PC-9 (cell line): ENCODE measurements around the gene TXNL4A. TPM values are rescaled to one million over a fixed set of nuclear protein-coding genes. Genes with fewer than 3 reads are reported as not detected.

Experiments
- BruUV-seq: library from RNA; stranded (reverse); fragments of 400-500 nt; replicated peaks from 2 replicates; lab custom pipeline; 2021; lab: Mats Ljungman, UMichigan
- CTCF ChIA-PET: fragments of 300-600 bp; sonication (Branson Sonifier 250); formaldehyde crosslinking; loops from one replicate; lab custom pipeline; 2022; ENCODE audit warnings: antibody characterized with exemption; lab: Charles Lee
- POLR2A ChIA-PET: fragments of 300-600 bp; sonication (Branson Sonifier 250); formaldehyde crosslinking; loops from one replicate; lab custom pipeline; 2022; ENCODE audit warnings: antibody characterized with exemption; ENCODE audit not compliant: unreplicated experiment; lab: Charles Lee
- DNase-seq, 2 experiments: peaks; one replicate each; pipeline versions ENCODE4 v3.0.0 to v3.0.0-alpha.2; 2015 to 2022; ENCODE audit warnings: mixed read lengths in 1 of 2
- H2AFZ ChIP-seq: fragments of 200-600 bp; sonication (generic); 2 replicates; pipeline ENCODE4 v1.8.1; 2017; ENCODE audit warnings: antibody characterized with exemption
- H3F3A ChIP-seq: fragments of 200-600 bp; sonication (generic); 2 replicates; pipeline ENCODE4 v1.8.1; 2017; ENCODE audit warnings: antibody characterized with exemption, mild to moderate bottlenecking, low read depth; ENCODE audit not compliant: insufficient read depth
- H3K27ac ChIP-seq: fragments of 200-600 bp; sonication (generic); 2 replicates; pipeline ENCODE4 v1.6.1; 2016; ENCODE audit warnings: mixed run types
- H3K27me3 ChIP-seq: fragments of 200-600 bp; sonication (generic); 2 replicates; pipeline ENCODE4 v1.6.1; 2016; ENCODE audit warnings: low read depth, mixed run types; ENCODE audit not compliant: insufficient read depth
- H3K36me3 ChIP-seq: fragments of 200-600 bp; sonication (generic); 2 replicates; pipeline ENCODE4 v1.6.1; 2016; ENCODE audit warnings: low read depth, mixed run types
- H3K4me1 ChIP-seq: fragments of 200-600 bp; sonication (generic); replicated peaks from 2 replicates; pipeline ENCODE4 v1.6.1; 2016; ENCODE audit warnings: mixed run types; ENCODE audit not compliant: insufficient read depth
- H3K4me2 ChIP-seq: fragments of 200-600 bp; sonication (generic); 2 replicates; pipeline ENCODE4 v1.6.1; 2017; ENCODE audit warnings: mixed run types
- H3K4me3 ChIP-seq: fragments of 200-600 bp; sonication (generic); 2 replicates; pipeline ENCODE4 v1.6.1; 2016; ENCODE audit warnings: mixed run types
- H3K79me2 ChIP-seq: fragments of 200-600 bp; sonication (generic); 2 replicates; pipeline ENCODE4 v1.6.1; 2017; ENCODE audit warnings: low read depth, mixed run types
- H3K9me2 ChIP-seq: fragments of 200-600 bp; sonication (generic); 2 replicates; pipeline ENCODE4 v1.8.1; 2017; ENCODE audit warnings: mild to moderate bottlenecking; ENCODE audit not compliant: insufficient read depth
- H3K9me3 ChIP-seq: fragments of 200-600 bp; sonication (generic); 2 replicates; pipeline ENCODE4 v1.8.1; 2016; ENCODE audit warnings: low read depth; ENCODE audit not compliant: insufficient read depth
- H4K20me1 ChIP-seq: fragments of 200-600 bp; sonication (generic); 2 replicates; pipeline ENCODE4 v1.8.1; 2017; ENCODE audit not compliant: insufficient read depth
- CTCF ChIP-seq: fragments of 200-600 bp; sonication (generic); conservative IDR thresholded peaks from 2 replicates; pipeline ENCODE4 v1.6.1; 2017; ENCODE audit warnings: mixed run types, antibody characterized with exemption, mild to moderate bottlenecking, moderate library complexity
- EZH2 ChIP-seq: fragments of 200-600 bp; sonication (generic); IDR thresholded peaks from 2 replicates; pipeline ENCODE4 v1.8.0; 2017; ENCODE audit warnings: antibody characterized with exemption, low read depth
- intact Hi-C: fragments of 100-400 bp; cut with micrococcal nuclease; formaldehyde crosslinking; loops from one replicate; pipeline ENCODE4 v1.10.0; 2022; ENCODE audit not compliant: unreplicated experiment
- total RNA-seq: library from RNA; stranded (reverse); gene quantifications from 2 replicates; pipeline ENCODE4 v1.2.3, GENCODE V29; 2021

TXNL4A gene
- total RNA-seq, 1 experiment from 2014 or later, result 106 TPM

GRCh38 chr18:80034852-80035406, 46.6 kb upstream of the TXNL4A start:
- intact Hi-C loops, result loop anchor here (1.0 to 2.0 kb wide), 2 partner anchors 46 to 74 kb away; partner anchors contain the start of genes ADNP2 and TXNL4A
- Histone ChIP-seq H3K27ac (peak overlapping the region; percentile 43), H3K4me1 (peaks cover 20% of the 10 kb centered on the region), H2AFZ (peak overlapping the region; percentile 82), H4K20me1 (no peaks in the 10 kb centered on the region), H3F3A (no peaks in the 10 kb centered on the region), H3K4me3 (peak overlapping the region; percentile 84), H3K9me3 (no peaks in the 10 kb centered on the region), H3K27me3 (no peaks in the 10 kb centered on the region), H3K4me2 (peak overlapping the region; percentile 90), H3K79me2 (peaks cover 28% of the 10 kb centered on the region), H3K9me2 (no peaks in the 10 kb centered on the region), H3K36me3 (0 out of 2 replicates have a peak, but pooled peaks cover 6% of the 10 kb centered on the region)
- CTCF ChIA-PET, result no interaction called here
- DNase-seq, result no peak
- POLR2A ChIA-PET, result interaction anchor here (0.5 to 1.1 kb wide), 3 partner anchors 45 to 94 kb away, joined by 3 to 5 read pairs (median 4); no protein-coding TSS in a partner anchor
- TF ChIP-seq EZH2, result no peak
- TF ChIP-seq CTCF, result no peak
- TSS peak; percentile 46 for BruUV-seq

GRCh38 chr18:80034068-80034851, 45.9 kb upstream of the TXNL4A start, which contains the start of gene RBFA:
RBFA (plus strand) TSS chr18:80034434; CDS start chr18:80034496, 62 bp downstream.
- Histone ChIP-seq H3K4me1 (peaks cover 20% of the 10 kb centered on the region), H4K20me1 (no peaks in the 10 kb centered on the region), H3K4me2 (peak within 1 kb of the TSS; percentile 90), H3K79me2 (peaks cover 28% of the 10 kb centered on the region), H2AFZ (peak within 1 kb of the TSS; percentile 84), H3K4me3 (peak within 1 kb of the TSS; percentile 84), H3K36me3 (0 out of 2 replicates have a peak, but pooled peaks cover 6% of the 10 kb centered on the region), H3K9me2 (no peaks in the 10 kb centered on the region), H3K27me3 (no peaks in the 10 kb centered on the region), H3F3A (no peaks in the 10 kb centered on the region), H3K27ac (peak within 1 kb of the TSS; percentile 68), H3K9me3 (no peaks in the 10 kb centered on the region)
- no TSS peak for BruUV-seq
- peak; percentile 61 for TF ChIP-seq CTCF
- no peak for TF ChIP-seq EZH2
- CTCF ChIA-PET, result no interaction called here
- DNase-seq, result peak; percentile 85 to 96
- intact Hi-C loops, result loop anchor here (1.0 to 2.0 kb wide), 2 partner anchors 45 to 75 kb away; partner anchors contain the start of genes ADNP2 and TXNL4A
- POLR2A ChIA-PET, result interaction anchor here (0.5 to 1.1 kb wide), 5 partner anchors 45 to 187 kb away, joined by 4 to 7 read pairs (median 4); partner anchors contain the start of gene ADNP2
